GM10266 (cell line): ENCODE results near the gene CFH.
"Not testable (repeated sequence)": the region's sequence is repeated elsewhere in the genome, so short reads cannot be mapped to it uniquely, and the experiment has no call there.

Source experiments
- DNase-seq: peaks from one replicate; pipeline ENCODE4 v3.0.0; 2012; ENCODE audit errors: extremely low spot score
- TF ChIP-seq, protein P1 (sequence below): IDR thresholded peaks from 2 replicates; pipeline ENCODE4 v1.5.1; 2012; ENCODE audit warnings: mild to moderate bottlenecking, low read depth; ENCODE audit not compliant: control insufficient read depth, insufficient read depth; ENCODE audit errors: missing control alignments

Gene CFH

DNA sequence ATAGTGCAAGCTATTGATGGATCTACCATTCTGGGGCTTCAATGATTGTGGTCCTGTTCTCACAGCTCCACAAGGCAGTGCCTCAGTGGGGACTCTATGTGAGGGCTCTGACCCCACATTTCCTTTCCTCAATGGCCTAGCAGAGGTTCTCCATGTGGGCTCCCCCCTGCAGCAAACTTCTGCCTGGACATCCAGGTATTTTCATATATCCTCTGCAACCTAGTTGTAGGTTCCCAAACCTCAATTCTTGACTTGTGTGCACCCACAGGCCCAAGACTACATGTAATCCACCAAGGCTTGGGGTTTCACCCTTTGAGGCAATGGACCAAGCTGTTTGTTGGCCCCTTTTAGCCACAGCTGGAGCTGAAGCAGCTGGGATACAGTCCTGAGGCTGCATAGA, 86.9 kb downstream of the CFH start:
- DNase-seq, result no peak
- TF ChIP-seq, protein P1, sequence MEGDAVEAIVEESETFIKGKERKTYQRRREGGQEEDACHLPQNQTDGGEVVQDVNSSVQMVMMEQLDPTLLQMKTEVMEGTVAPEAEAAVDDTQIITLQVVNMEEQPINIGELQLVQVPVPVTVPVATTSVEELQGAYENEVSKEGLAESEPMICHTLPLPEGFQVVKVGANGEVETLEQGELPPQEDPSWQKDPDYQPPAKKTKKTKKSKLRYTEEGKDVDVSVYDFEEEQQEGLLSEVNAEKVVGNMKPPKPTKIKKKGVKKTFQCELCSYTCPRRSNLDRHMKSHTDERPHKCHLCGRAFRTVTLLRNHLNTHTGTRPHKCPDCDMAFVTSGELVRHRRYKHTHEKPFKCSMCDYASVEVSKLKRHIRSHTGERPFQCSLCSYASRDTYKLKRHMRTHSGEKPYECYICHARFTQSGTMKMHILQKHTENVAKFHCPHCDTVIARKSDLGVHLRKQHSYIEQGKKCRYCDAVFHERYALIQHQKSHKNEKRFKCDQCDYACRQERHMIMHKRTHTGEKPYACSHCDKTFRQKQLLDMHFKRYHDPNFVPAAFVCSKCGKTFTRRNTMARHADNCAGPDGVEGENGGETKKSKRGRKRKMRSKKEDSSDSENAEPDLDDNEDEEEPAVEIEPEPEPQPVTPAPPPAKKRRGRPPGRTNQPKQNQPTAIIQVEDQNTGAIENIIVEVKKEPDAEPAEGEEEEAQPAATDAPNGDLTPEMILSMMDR, result no peak

DNA sequence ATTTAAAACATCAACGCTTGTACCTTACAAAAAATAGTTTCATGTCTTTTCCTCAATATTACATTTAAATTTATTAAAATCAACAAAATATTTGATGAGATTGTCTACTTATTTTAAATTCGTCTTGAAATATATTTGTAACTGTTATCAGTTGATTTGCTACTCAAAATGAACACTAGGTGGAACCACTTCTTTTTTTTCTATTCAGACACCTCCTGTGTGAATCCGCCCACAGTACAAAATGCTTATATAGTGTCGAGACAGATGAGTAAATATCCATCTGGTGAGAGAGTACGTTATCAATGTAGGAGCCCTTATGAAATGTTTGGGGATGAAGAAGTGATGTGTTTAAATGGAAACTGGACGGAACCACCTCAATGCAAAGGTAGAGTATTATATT, 91.4 kb downstream of the CFH start:
- TF ChIP-seq, protein P1, result peak; percentile 15
- DNase-seq, result not testable (repeated sequence)

DNA sequence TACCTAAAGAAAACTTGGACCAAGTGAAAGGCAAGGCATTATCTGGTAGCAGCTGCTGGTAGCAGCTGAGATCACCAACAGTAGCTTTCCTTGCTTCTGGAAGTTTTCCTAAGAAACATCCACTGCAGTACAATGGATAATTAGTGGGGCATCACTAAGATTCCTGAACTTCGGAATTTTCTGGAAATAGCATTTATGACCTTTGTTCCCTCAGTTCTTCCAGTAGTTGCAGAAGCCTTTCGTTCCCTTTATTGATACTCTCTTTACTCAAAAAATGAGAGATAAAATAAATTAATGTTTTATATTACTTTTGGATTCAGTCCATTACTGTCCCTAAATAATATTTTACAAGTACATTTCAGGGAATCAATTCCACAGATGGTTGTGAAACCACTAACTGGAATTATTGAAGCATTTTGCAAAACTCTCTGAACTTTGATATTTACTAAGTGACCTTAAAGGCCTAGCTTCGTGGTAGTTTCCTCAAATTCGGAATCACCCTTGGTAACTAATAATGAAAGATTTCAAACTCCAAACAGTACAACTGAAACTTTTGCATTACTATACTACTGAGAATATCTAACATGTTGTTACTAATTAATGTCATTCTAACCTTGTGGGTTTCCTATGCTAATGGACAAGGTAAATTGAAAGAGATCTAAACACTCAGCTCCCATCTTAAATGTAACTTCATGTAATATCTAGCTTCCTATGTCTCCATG, 113.3 kb downstream of the CFH start:
- not testable (repeated sequence) for DNase-seq

DNA sequence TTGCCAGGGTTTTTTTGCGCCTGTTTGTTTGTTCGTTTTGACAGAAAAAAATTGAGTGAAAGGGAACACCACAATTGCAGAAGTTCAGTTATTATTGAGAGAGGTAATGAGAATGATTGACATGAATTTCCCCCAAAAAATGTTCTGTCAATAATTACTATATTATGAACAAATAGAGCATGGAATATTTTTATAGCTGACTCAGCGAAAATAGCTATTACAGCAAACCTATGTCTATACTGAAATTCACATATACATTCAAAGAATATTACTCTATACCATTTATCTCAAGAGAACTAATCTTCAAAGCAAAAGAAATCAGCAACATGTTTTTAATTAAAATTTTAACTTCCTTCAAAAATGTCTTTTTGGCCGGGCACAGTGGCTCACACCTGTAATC, 118.0 kb downstream of the CFH start:
- not testable (repeated sequence) for DNase-seq

DNA sequence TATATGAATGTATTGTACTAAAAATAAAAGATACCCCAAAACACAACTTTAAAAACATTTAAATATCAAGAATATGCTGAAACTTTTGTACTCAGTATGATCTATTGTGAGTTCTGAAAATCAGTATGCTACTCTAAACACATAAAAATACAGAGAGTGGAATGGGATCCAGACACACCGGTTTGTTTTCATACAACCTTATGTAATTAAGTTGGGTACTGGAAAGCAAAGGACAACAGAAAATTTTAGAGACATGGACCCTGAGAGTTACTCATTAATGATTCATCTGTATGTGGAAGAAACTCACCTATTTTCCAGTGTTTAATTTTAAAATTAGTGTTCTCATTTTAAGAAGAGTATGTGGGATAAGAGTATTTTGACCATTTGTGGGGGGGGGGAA, 121.9 kb downstream of the CFH start:
- TF ChIP-seq, protein P1, result no peak
- no peak for DNase-seq

DNA sequence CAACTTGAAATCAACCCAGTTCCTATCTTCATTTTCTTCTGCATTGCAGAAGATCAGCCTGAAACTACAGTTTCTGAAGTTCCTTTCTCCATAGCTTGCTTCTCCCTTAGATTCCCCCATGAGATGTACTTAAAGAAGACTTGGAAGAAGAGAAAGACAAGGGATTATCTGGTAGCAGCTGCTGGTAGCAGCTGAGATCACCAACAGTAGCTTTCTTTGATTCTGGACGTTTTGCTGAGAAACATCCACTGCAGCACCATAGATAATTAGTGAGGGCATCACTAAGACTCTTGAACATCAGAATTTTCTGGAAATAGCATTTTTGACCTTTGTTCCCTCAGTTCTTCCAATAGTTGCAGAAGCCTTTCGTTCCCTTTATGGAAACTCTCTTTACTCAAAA, 122.3 kb downstream of the CFH start:
- no peak for DNase-seq
- TF ChIP-seq, protein P1, result no peak

DNA sequence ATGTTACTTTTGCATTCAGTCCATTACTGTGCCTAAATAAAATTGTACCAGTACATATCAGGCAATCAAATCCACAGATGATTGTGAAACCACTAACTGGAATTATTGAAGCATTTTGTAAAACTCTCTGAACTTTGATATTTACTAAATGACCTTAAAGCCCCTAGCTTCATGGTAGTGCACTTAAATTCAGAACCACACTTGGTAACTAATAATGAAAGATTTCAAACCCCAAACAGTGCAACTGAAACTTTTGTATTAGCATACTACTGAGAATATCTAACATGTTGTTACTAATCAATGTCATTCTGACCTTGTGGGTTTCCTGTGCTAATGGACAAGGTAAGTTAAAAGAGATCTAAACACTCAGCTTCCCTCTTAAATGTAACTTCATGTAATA, 122.8 kb downstream of the CFH start, which contains the start of gene CFHR3:
Gene CFHR3 (plus strand): TSS at position 238 of the 400 bp plus-strand sequence. CDS start 47 bp downstream, at position 285.
- TF ChIP-seq, protein P1, result no peak
- DNase-seq, result no peak

DNA sequence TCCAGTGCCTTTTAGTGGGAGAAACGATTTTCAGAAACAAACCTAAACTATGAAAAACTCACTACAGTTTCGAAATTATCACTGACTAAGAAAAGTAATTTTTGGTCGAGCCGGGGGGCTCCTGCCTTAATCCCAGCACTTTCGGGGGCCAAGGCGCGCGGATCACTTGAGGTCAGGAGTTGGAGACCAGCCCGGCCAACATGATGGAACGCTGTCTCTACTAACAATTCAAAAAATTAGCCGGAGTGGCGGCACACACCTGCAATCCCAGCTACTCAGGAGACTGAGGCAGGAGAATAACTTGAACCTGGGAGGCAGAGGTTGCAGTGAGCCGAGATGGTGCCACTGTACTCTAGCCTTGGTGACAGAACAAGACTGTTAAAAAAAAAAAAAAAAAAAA, 125.8 kb downstream of the CFH start:
- TF ChIP-seq, protein P1, result no peak

More for the DNA sequence above, 125.8 kb downstream of the CFH start:
- DNase-seq, result no peak
